Measurements from ENCODE around the gene HOXD8. TPM values are rescaled to one million over a fixed set of nuclear protein-coding genes. Genes with fewer than 3 reads are reported as not detected.

The HOXD8 gene
- total RNA-seq, 4 donors from 2014 or later = 12.6 to 19.5 (median 16.7) TPM

- peak overlapping the region in 1 of 4 donors; percentile 40 for H3K4me3 ChIP-seq
- H3K27me3 ChIP-seq = peaks cover 3 to 72% of the 10 kb centered on the region in 2 donors
- 30 to 43% methylated on average over 7 of the region's 7 CpGs for WGBS, 2 donors
- H3K27ac ChIP-seq = peak overlapping the region in 1 of 4 donors; percentile 48
- no peak for DNase-seq (ENCODE audit: low spot score in 2 of 2)
- H3K36me3 ChIP-seq = no peaks in the 10 kb centered on the region
- no peaks in the 10 kb centered on the region for H3K9me3 ChIP-seq
- H3K4me1 ChIP-seq = peaks cover 0 to 27% (median 3%) of the 10 kb centered on the region in 4 donors
- TF ChIP-seq EP300 (IDR thresholded peaks at IDR 0.05) = no peak
- TF ChIP-seq CTCF (IDR thresholded peaks at IDR 0.05) = no peak
- no peak for TF ChIP-seq POLR2A (IDR thresholded peaks at IDR 0.05)
These were observed 49.3 kb downstream of the HOXD8 start for GRCh38 chr2:176178757-176179295.

GRCh38 chr2:176181551-176181950 lies 52.0 kb downstream of the HOXD8 start:
- Histone ChIP-seq H3K27ac (no peak overlapping the region), H3K4me3 (no peak overlapping the region), H3K27me3 (peaks cover 0 to 77% of the 10 kb centered on the region in 2 donors), H3K9me3 (no peaks in the 10 kb centered on the region), H3K4me1 (peaks cover 0 to 14% (median 3%) of the 10 kb centered on the region in 4 donors), H3K36me3 (no peaks in the 10 kb centered on the region)
- WGBS, 2 donors = 85 to 88% methylated on average over 3 of the region's 3 CpGs
- DNase-seq (ENCODE audit: low spot score in 2 of 2) = no peak
- no peak for TF ChIP-seq EP300 (IDR thresholded peaks at IDR 0.05)

Small RNA genes within 50 kb of the gene (small RNA-seq; reads per million reads assigned to genes)
- 178,554 reads per million, percentile 100 among the genes with 10 or more reads in this experiment for gene MIR10B

Other genes starting within 250 kb of the HOXD8 start
- gene LNPK, start 127.4 kb upstream of the HOXD8 start, total RNA-seq = 10 to 100 TPM; 17.4 to 27.3 (median 24.1) TPM
- not detected for gene EVX2, start 45.7 kb upstream of the HOXD8 start, total RNA-seq
- under 1 TPM in 1 of 4 donors, not detected in 3; 0.21 TPM for gene HOXD13, start 37.0 kb upstream of the HOXD8 start, total RNA-seq
- gene HOXD12, start 29.9 kb upstream of the HOXD8 start, total RNA-seq = not detected
- gene HOXD11, start 22.4 kb upstream of the HOXD8 start, total RNA-seq = 1 to 10 TPM in 2 of 4 donors, under 1 TPM in 1, not detected in 1; 0.21 to 1.8 (median 1.2) TPM
- gene HOXD10, start 12.9 kb upstream of the HOXD8 start, total RNA-seq = 1 to 10 TPM in 2 of 4 donors, under 1 TPM in 2; 0.39 to 2.1 (median 1.1) TPM
- gene HOXD9, start 7.0 kb upstream of the HOXD8 start, total RNA-seq = 1 to 10 TPM; 1.9 to 9.4 (median 5.9) TPM
- gene HOXD4, start 21.8 kb downstream of the HOXD8 start, total RNA-seq = 10 to 100 TPM in 3 of 4 donors, 1 to 10 TPM in 1; 3.8 to 17.1 (median 16.6) TPM
- 10 to 100 TPM; 10.5 to 11.7 (median 11.0) TPM for gene HOXD3, start 27.6 kb downstream of the HOXD8 start, total RNA-seq
- 1 to 10 TPM in 1 of 4 donors, under 1 TPM in 2, not detected in 1; 0.44 to 1.8 (median 0.63) TPM for gene HOXD1, start 59.0 kb downstream of the HOXD8 start, total RNA-seq
- 10 to 100 TPM; 18.8 to 22.4 (median 21.9) TPM for gene MTX2, start 139.7 kb downstream of the HOXD8 start, total RNA-seq